ENCODE data around the gene GGT5.

DNA sequence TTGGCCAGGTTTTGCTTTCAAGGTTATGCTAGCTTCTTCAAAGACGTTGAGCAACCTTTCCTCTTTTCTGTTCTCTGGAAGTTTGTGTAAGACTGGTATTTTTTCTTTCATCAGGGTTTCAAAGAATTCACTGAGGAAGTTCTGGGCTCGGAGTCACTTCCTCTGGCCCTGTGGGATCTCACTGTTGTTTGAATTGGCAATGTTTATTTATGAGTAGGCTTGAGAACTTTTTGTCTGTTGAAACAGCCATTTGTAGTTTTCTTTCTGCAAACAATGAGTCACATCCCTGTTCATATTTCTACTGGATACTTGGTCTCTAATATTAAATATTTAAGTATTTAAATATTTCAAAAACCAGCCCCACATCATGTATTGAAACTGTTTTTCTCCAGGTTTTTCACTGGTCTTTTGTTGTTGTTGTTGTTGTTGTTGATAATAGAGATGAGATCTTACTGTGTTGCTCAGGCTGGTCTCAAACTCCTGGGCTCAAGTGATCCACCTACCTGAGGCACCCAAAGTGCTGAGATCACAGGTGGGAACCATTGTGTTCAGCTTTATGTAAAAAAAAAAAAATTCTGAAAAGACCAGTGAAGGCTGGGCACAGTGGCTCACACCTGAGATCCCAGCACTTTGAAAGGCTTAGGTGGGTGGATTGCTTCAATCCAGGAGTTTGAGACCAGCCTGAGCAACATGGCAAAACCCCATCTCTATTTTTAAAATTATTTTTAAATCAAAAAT is 36.7 kb downstream of the GGT5 start:
- TF ChIP-seq, protein P1, sequence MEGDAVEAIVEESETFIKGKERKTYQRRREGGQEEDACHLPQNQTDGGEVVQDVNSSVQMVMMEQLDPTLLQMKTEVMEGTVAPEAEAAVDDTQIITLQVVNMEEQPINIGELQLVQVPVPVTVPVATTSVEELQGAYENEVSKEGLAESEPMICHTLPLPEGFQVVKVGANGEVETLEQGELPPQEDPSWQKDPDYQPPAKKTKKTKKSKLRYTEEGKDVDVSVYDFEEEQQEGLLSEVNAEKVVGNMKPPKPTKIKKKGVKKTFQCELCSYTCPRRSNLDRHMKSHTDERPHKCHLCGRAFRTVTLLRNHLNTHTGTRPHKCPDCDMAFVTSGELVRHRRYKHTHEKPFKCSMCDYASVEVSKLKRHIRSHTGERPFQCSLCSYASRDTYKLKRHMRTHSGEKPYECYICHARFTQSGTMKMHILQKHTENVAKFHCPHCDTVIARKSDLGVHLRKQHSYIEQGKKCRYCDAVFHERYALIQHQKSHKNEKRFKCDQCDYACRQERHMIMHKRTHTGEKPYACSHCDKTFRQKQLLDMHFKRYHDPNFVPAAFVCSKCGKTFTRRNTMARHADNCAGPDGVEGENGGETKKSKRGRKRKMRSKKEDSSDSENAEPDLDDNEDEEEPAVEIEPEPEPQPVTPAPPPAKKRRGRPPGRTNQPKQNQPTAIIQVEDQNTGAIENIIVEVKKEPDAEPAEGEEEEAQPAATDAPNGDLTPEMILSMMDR (IDR thresholded peaks at IDR 0.05), result no peak
- TF ChIP-seq POLR2A (IDR thresholded peaks at IDR 0.05), result no peak

All from tibial nerve (tissue), 3 donors.